Heart right ventricle (tissue), 16 donors: ENCODE data around the gene ARHGAP4. TPM values are rescaled to one million over a fixed set of nuclear protein-coding genes. Genes with fewer than 3 reads are reported as not detected.
A peak's percentile ranks its signal among the peaks of the same experiment; 100 is the strongest.

Source experiments
- ATAC-seq, 8 donors: fragments of 200-7000 bp; cut with Tn5 transposase; one replicate each; pipeline ENCODE4 v1.9.1; 2020; ENCODE audit warnings: mild to moderate bottlenecking in 8 of 8, moderate library complexity in 8 of 8, moderate number of reproducible peaks in 1 of 8
- DNase-seq, 2 donors: peaks; one replicate each; pipeline ENCODE4 v3.0.0-alpha.2; 2020
- H3K27ac ChIP-seq, 10 donors: fragments of 200-600 bp; sonication (generic) in 2 of 10; one replicate each; pipeline versions ENCODE4 v1.5.0 to v1.8.0; 2020 to 2022; ENCODE audit warnings: mild to moderate bottlenecking in 3 of 10
- H3K27me3 ChIP-seq, 7 donors: fragments of 200-600 bp; one replicate each; pipeline ENCODE4 v1.8.0; 2021 to 2022; ENCODE audit warnings: mild to moderate bottlenecking in 2 of 7
- H3K36me3 ChIP-seq, 9 donors: fragments of 200-600 bp; sonication (generic) in 1 of 9; one replicate each; pipeline versions ENCODE4 v1.5.0 to v1.8.0; 2020 to 2022; ENCODE audit warnings: mild to moderate bottlenecking in 2 of 9
- H3K4me1 ChIP-seq, 9 donors: fragments of 200-600 bp; sonication (generic) in 1 of 9; one replicate each; pipeline versions ENCODE4 v1.5.0 to v1.8.0; 2020 to 2022; ENCODE audit warnings: mild to moderate bottlenecking in 4 of 9
- H3K4me3 ChIP-seq, 10 donors: fragments of 200-600 bp; sonication (generic) in 2 of 10; one replicate each; pipeline versions ENCODE4 v1.5.0 to v1.8.0; 2020 to 2022; ENCODE audit warnings: mild to moderate bottlenecking in 7 of 10, moderate library complexity in 2 of 10
- H3K9me3 ChIP-seq, 11 donors: fragments of 200-600 bp in 10 of 11; sonication (generic) in 2 of 11; one replicate each; pipeline versions ENCODE4 v1.5.0 to v1.8.0; 2013 to 2022; ENCODE audit warnings: mild to moderate bottlenecking in 2 of 11, control low read depth in 1 of 11, moderate library complexity in 1 of 11
- CTCF ChIP-seq, 9 donors: fragments of 200-600 bp; sonication (generic) in 2 of 9; IDR thresholded peaks; one replicate each; pipeline versions ENCODE4 v1.5.0 to v1.8.0; 2021 to 2022; ENCODE audit warnings: antibody characterized with exemption in 9 of 9, mild to moderate bottlenecking in 5 of 9, moderate library complexity in 1 of 9
- WGBS, 2 donors: extraction: QIAGEN DNeasy Blood & Tissue Kit; methylation state at CpG; one replicate each; pipeline ENCODE4 v1.1.7; 2013; ENCODE audit warnings: inconsistent platforms in 1 of 2; 5-methylcytosine and 5-hydroxymethylcytosine counted together
- intact Hi-C, 10 donors: fragments of 100-400 bp; cut with DNase I; formaldehyde crosslinking; loops; one replicate each; pipeline versions ENCODE4 v1.11.1 to v1.14.2; 2022
- long read RNA-seq, 3 donors: library from polyadenylated mRNA; unstranded; transcript quantifications; one replicate each; pipeline ENCODE4 v2.0.0, GENCODE V29; 2020 to 2021
- polyA plus RNA-seq, 2 donors: library from polyadenylated mRNA; stranded (reverse); fragments of 200-250 nt; gene quantifications; one replicate each; pipeline ENCODE4 v1.2.3, GENCODE V29; 2013
- total RNA-seq, 10 donors: library from RNA; stranded (reverse); fragmentation: NEBNext Ultra II Directional in 3 of 10; extraction: Animal tissue kit (Norgen Biotek cat#: 25700) in 3 of 10; gene quantifications; one replicate each; pipeline versions ENCODE4 v1.2.1 to v1.2.4, GENCODE V29; 2021 to 2023
- donor health status: Arrhythmogenic right ventricular cardiomyopathy.
- donor health status: ischemic (EF 13 %, LVEDD 7.1; RV severe dilation, severe dysfunction).
- donor health status: healthy with polysubstance abuse.
- donor health status: DM: no; HTN: yes; CAD: no.
- donor health status: DM: no; HTN: no; CAD: no.
- donor health status: ischemic (EF 25% LVEDD 6.9; RV normal size, moderate dysfunction).
- donor health status: ischemic (EF 25% LVEDD 5.7; RV mildly dilated, moderate dysfunction).
- donor health status: healthy.
- donor health status: DM: yes; HTN: yes; CAD: no.
- donor health status: Ischemic cardiomyopathy.
- donor health status: ischemic (EF 35%, LVEDD 5.7; RV mildly dilated, moderate dysfunction).
- donor health status: nonischemic (EF 11% LVEDD 7.7; RV severe dilation, severe dysfunction).
- donor health status: DM: yes; HTN: yes; CAD: no.
- donor health status: PGD.
- donor health status: ischemic (EF 29% LVEDD 5.4; RV normal size, mild dysfunction).
- donor health status: nonischemic (EF 23%, LVEDD 6.1; RV moderate dilation, normal function).

ARHGAP4 gene
- 10 to 100 TPM in 4 of 10 donors, 1 to 10 TPM in 6; 5.5 to 25.3 (median 8.2) TPM for total RNA-seq
- polyA plus RNA-seq, result 10 to 100 TPM; 19.1 to 65.5 TPM
- long read RNA-seq, donor 1, transcript ARHGAP4-201 (22 exons, 3,235 nt), result major isoform, 6 of 20 reads
- long read RNA-seq, donor 1, partial matches to known transcripts, result 5 of 20 reads
- long read RNA-seq, donor 1, other reads (novel, unspliced or antisense), result 8 of 20 reads
- long read RNA-seq, donor 2, transcript ARHGAP4-201 (22 exons, 3,235 nt), result major isoform, 7 of 23 reads
- long read RNA-seq, donor 2, partial matches to known transcripts, result 4 of 23 reads
- long read RNA-seq, donor 2, other reads (novel, unspliced or antisense), result 12 of 23 reads
- long read RNA-seq, donor 3, transcript ARHGAP4-201 (22 exons, 3,235 nt), result major isoform, 12 of 33 reads
- long read RNA-seq, donor 3, partial matches to known transcripts, result 13 of 33 reads
- long read RNA-seq, donor 3, other reads (novel, unspliced or antisense), result 8 of 33 reads

- Histone ChIP-seq H3K9me3 (no peaks in the 10 kb centered on the region), H3K27me3 (peaks cover 0 to 54% (median 0%) of the 10 kb centered on the region in 7 donors), H3K27ac (peak within 1 kb of the TSS; percentile 94 to 99 (median 97)), H3K36me3 (peaks cover 0 to 19% (median 0%) of the 10 kb centered on the region in 9 donors), H3K4me3 (peak within 1 kb of the TSS in 8 of 10 donors; percentile 51 to 71 (median 61)), H3K4me1 (peaks cover 0 to 81% (median 57%) of the 10 kb centered on the region in 9 donors)
- TF ChIP-seq CTCF (IDR thresholded peaks at IDR 0.05), result no peak
- intact Hi-C loops, result loop anchor here in 4 of 10 donors (10.0 kb wide), 2 partner anchors 111 to 131 kb away; partner anchors contain the start of genes IDH3G (in 3 of the 4) and SSR4 (in 3 of the 4)
- ATAC-seq (no peak), DNase-seq (no peak)
- WGBS, 2 donors, result 14 to 30% methylated on average over 14 to 49 of the region's 59 CpGs
These were observed at the start of gene ARHGAP4 for GRCh38 chrX:153925739-153926551. TSS of gene ARHGAP4 (minus strand) at chrX:153926264. CDS start at chrX:153926202, 62 bp downstream.

- intact Hi-C loops, result no loop called here
- no peak for TF ChIP-seq CTCF (IDR thresholded peaks at IDR 0.05)
- Histone ChIP-seq H3K36me3 (no peaks in the 10 kb centered on the region), H3K27ac (peak overlapping the region in 6 of 10 donors; percentile 93 to 100 (median 99)), H3K4me1 (peaks cover 0 to 24% (median 16%) of the 10 kb centered on the region in 9 donors), H3K27me3 (peaks cover 0 to 43% (median 0%) of the 10 kb centered on the region in 7 donors), H3K9me3 (no peaks in the 10 kb centered on the region), H3K4me3 (no peak overlapping the region)
- ATAC-seq (no peak), DNase-seq (no peak)
- WGBS, 2 donors, result 79 to 88% methylated on average over 3 of the region's 3 CpGs
These were observed 48.7 kb upstream of the ARHGAP4 start for GRCh38 chrX:153974726-153975286.

- 63 to 71% methylated on average over 13 to 14 of the region's 14 CpGs for WGBS, 2 donors
- TF ChIP-seq CTCF (IDR thresholded peaks at IDR 0.05), result no peak
- ATAC-seq (no peak), DNase-seq (no peak)
- H3K27me3 ChIP-seq, result peaks cover 0 to 44% (median 0%) of the 10 kb centered on the region in 7 donors
- peak overlapping the region in 9 of 10 donors; percentile 93 to 100 (median 100) for H3K27ac ChIP-seq
- intact Hi-C loops, result no loop called here
- peak overlapping the region in 3 of 10 donors; percentile 56 to 86 (median 62) for H3K4me3 ChIP-seq
- no peaks in the 10 kb centered on the region for H3K9me3 ChIP-seq
- peaks cover 2 to 31% (median 21%) of the 10 kb centered on the region in 9 donors for H3K4me1 ChIP-seq
- no peaks in the 10 kb centered on the region for H3K36me3 ChIP-seq
These were observed 48.1 kb upstream of the ARHGAP4 start for GRCh38 chrX:153974003-153974725.
